Mesodermal cell (in vitro differentiated cells): ENCODE measurements around the gene EPHB1.

Experiments
- H3K27ac ChIP-seq: 2 replicates; pipeline ENCODE4 v1.7.0; 2013; ENCODE audit warnings: mild to moderate bottlenecking, low read depth, low read length, moderate library complexity; ENCODE audit not compliant: severe bottlenecking
- H3K36me3 ChIP-seq: 2 replicates; pipeline ENCODE4 v1.7.1; 2013; ENCODE audit warnings: mild to moderate bottlenecking, low read length, moderate library complexity; ENCODE audit not compliant: control insufficient read depth, insufficient read depth
- H3K4me1 ChIP-seq: one replicate; pipeline ENCODE4 v1.7.1; 2013; ENCODE audit warnings: mild to moderate bottlenecking, low read length; ENCODE audit not compliant: insufficient read depth, control insufficient read depth, poor library complexity, severe bottlenecking
- H3K4me3 ChIP-seq: 2 replicates; pipeline ENCODE4 v1.7.0; 2013; ENCODE audit warnings: low read length, control low read depth, mild to moderate bottlenecking; ENCODE audit not compliant: insufficient read depth, poor library complexity, severe bottlenecking; ENCODE audit errors: extremely low read depth
- H3K9me3 ChIP-seq: 2 replicates; pipeline ENCODE4 v1.7.1; 2013; ENCODE audit warnings: mild to moderate bottlenecking, low read length, moderate library complexity; ENCODE audit not compliant: control insufficient read depth
- WGBS, 2 experiments: methylation state at CpG; one replicate each; pipeline ENCODE4 v1.1.5; 2013; ENCODE audit warnings: missing lambda C conversion rate in 2 of 2; ENCODE audit not compliant: insufficient coverage in 2 of 2; 5-methylcytosine and 5-hydroxymethylcytosine counted together

EPHB1 gene

GRCh38 chr3:135081451-135081850 is 286.4 kb downstream of the EPHB1 start:
- no peaks in the 10 kb centered on the region for H3K9me3 ChIP-seq
- no peaks in the 10 kb centered on the region for H3K36me3 ChIP-seq
- H3K27ac ChIP-seq, result no peak overlapping the region
- H3K4me1 ChIP-seq, result no peaks in the 10 kb centered on the region
- H3K4me3 ChIP-seq, result no peak overlapping the region
- 88 to 92% methylated on average over 1 to 2 of the region's 2 CpGs for WGBS, 2 experiments

GRCh38 chr3:135081856-135082434 is 286.9 kb downstream of the EPHB1 start:
- Histone ChIP-seq H3K27ac (no peak overlapping the region), H3K36me3 (no peaks in the 10 kb centered on the region), H3K4me1 (no peaks in the 10 kb centered on the region), H3K4me3 (no peak overlapping the region), H3K9me3 (no peaks in the 10 kb centered on the region)
- 95 to 96% methylated on average over 2 to 3 of the region's 5 CpGs for WGBS, 2 experiments

GRCh38 chr3:135082706-135083105 is 287.6 kb downstream of the EPHB1 start:
- Histone ChIP-seq H3K4me3 (no peak overlapping the region), H3K27ac (no peak overlapping the region), H3K9me3 (no peaks in the 10 kb centered on the region), H3K36me3 (no peaks in the 10 kb centered on the region), H3K4me1 (no peaks in the 10 kb centered on the region)
- WGBS, 2 experiments, result 82 to 84% methylated on average over 7 of the region's 7 CpGs

- Histone ChIP-seq H3K4me1 (no peaks in the 10 kb centered on the region), H3K36me3 (no peaks in the 10 kb centered on the region), H3K4me3 (no peak overlapping the region), H3K27ac (no peak overlapping the region), H3K9me3 (no peaks in the 10 kb centered on the region)
- WGBS, 2 experiments, result 71 to 80% methylated on average over 1 of the region's 1 CpG
Measured at GRCh38 chr3:135083179-135083578, 288.1 kb downstream of the EPHB1 start.

GRCh38 chr3:135083756-135084155 is 288.7 kb downstream of the EPHB1 start:
- Histone ChIP-seq H3K4me3 (no peak overlapping the region), H3K27ac (no peak overlapping the region), H3K9me3 (no peaks in the 10 kb centered on the region), H3K4me1 (no peaks in the 10 kb centered on the region), H3K36me3 (no peaks in the 10 kb centered on the region)
- 100% methylated on average over 1 of the region's 1 CpG; no CpG with 5 or more reads in 1 of the 2 experiments for WGBS, 2 experiments

- no peak overlapping the region for H3K4me3 ChIP-seq
- H3K27ac ChIP-seq, result no peak overlapping the region
- H3K36me3 ChIP-seq, result no peaks in the 10 kb centered on the region
- WGBS, 2 experiments, result 85 to 100% methylated on average over 1 to 5 of the region's 7 CpGs
- no peaks in the 10 kb centered on the region for H3K9me3 ChIP-seq
- H3K4me1 ChIP-seq, result no peaks in the 10 kb centered on the region
Measured at GRCh38 chr3:135084405-135084804, 289.3 kb downstream of the EPHB1 start.

GRCh38 chr3:135084976-135085375 is 289.9 kb downstream of the EPHB1 start:
- H3K27ac ChIP-seq, result no peak overlapping the region
- H3K36me3 ChIP-seq, result no peaks in the 10 kb centered on the region
- H3K4me1 ChIP-seq, result no peaks in the 10 kb centered on the region
- WGBS, 2 experiments, result 88% methylated on average over 3 of the region's 3 CpGs
- H3K4me3 ChIP-seq, result no peak overlapping the region
- H3K9me3 ChIP-seq, result no peaks in the 10 kb centered on the region

- Histone ChIP-seq H3K27ac (no peak overlapping the region), H3K4me1 (no peaks in the 10 kb centered on the region), H3K9me3 (no peaks in the 10 kb centered on the region), H3K36me3 (no peaks in the 10 kb centered on the region), H3K4me3 (no peak overlapping the region)
- WGBS, 2 experiments, result 78 to 88% methylated on average over 3 of the region's 6 CpGs
Measured at GRCh38 chr3:135085652-135086436, 290.8 kb downstream of the EPHB1 start.

GRCh38 chr3:135087782-135088181 is 292.7 kb downstream of the EPHB1 start:
- no peaks in the 10 kb centered on the region for H3K4me1 ChIP-seq
- no peak overlapping the region for H3K27ac ChIP-seq
- WGBS, 2 experiments, result 63 to 67% methylated on average over 1 of the region's 2 CpGs
- H3K4me3 ChIP-seq, result no peak overlapping the region
- no peaks in the 10 kb centered on the region for H3K9me3 ChIP-seq
- no peaks in the 10 kb centered on the region for H3K36me3 ChIP-seq

GRCh38 chr3:135089451-135089850 is 294.4 kb downstream of the EPHB1 start:
- H3K4me1 ChIP-seq, result no peaks in the 10 kb centered on the region
- WGBS, 2 experiments, result 85 to 94% methylated on average over 4 of the region's 5 CpGs
- H3K4me3 ChIP-seq, result no peak overlapping the region
- H3K9me3 ChIP-seq, result no peaks in the 10 kb centered on the region
- H3K36me3 ChIP-seq, result no peaks in the 10 kb centered on the region
- H3K27ac ChIP-seq, result no peak overlapping the region
